A673 (cell line): Measurements from ENCODE around the gene PRKAG2. TPM values are rescaled to one million over a fixed set of nuclear protein-coding genes. Genes with fewer than 3 reads are reported as not detected.
"Not testable (repeated sequence)": the region's sequence is repeated elsewhere in the genome, so short reads cannot be mapped to it uniquely, and the experiment has no call there.

Experiments used
- BruUV-seq: library from RNA; stranded (reverse); fragments of 400-500 nt; replicated peaks from 2 replicates; lab custom pipeline; 2021; lab: Mats Ljungman, UMichigan
- CTCF ChIA-PET: fragments of 300-600 bp; sonication (Branson Sonifier 250); formaldehyde crosslinking; loops from one replicate; lab custom pipeline; 2022; ENCODE audit warnings: antibody characterized with exemption; lab: Charles Lee
- POLR2A ChIA-PET: fragments of 300-600 bp; sonication (Branson Sonifier 250); formaldehyde crosslinking; loops from one replicate; lab custom pipeline; 2022; ENCODE audit warnings: antibody characterized with exemption; ENCODE audit not compliant: low non-redundant PET; lab: Charles Lee
- DNase-seq: peaks from one replicate; pipeline ENCODE4 v3.0.0-alpha.2; 2015; ENCODE audit warnings: low spot score
- H3K27ac ChIP-seq: fragments of 200-600 bp; sonication (generic); 2 replicates; pipeline ENCODE4 v1.5.1; 2016; ENCODE audit warnings: mixed run types, low read depth, mild to moderate bottlenecking, mixed read lengths, antibody characterized with exemption, low read length; ENCODE audit not compliant: poor library complexity, severe bottlenecking
- H3K27me3 ChIP-seq: fragments of 200-600 bp; sonication (generic); replicated peaks from 2 replicates; pipeline ENCODE4 v1.6.1; 2017; ENCODE audit warnings: mixed run types, low read depth, mild to moderate bottlenecking, mixed read lengths, antibody characterized with exemption, low read length; ENCODE audit not compliant: insufficient read depth, poor library complexity
- H3K36me3 ChIP-seq: fragments of 200-600 bp; sonication (generic); 2 replicates; pipeline ENCODE4 v1.6.1; 2016; ENCODE audit warnings: mixed run types, mild to moderate bottlenecking, mixed read lengths, antibody characterized with exemption, low read length; ENCODE audit not compliant: insufficient read depth, poor library complexity, severe bottlenecking
- H3K4me1 ChIP-seq: fragments of 200-600 bp; sonication (generic); 2 replicates; pipeline ENCODE4 v1.6.1; 2017; ENCODE audit warnings: mixed run types, mild to moderate bottlenecking, mixed read lengths, antibody characterized with exemption, low read length; ENCODE audit not compliant: insufficient read depth, poor library complexity, severe bottlenecking
- H3K4me3 ChIP-seq: fragments of 200-600 bp; sonication (generic); 2 replicates; pipeline ENCODE4 v1.5.1; 2016; ENCODE audit warnings: low read depth, mixed run types, mild to moderate bottlenecking, mixed read lengths, low read length; ENCODE audit not compliant: poor library complexity, severe bottlenecking
- H3K9me3 ChIP-seq: fragments of 200-600 bp; sonication (generic); 2 replicates; pipeline ENCODE4 v1.6.1; 2016; ENCODE audit warnings: mixed run types, low read depth, mild to moderate bottlenecking, mixed read lengths, antibody characterized with exemption, low read length; ENCODE audit not compliant: poor library complexity, severe bottlenecking
- EZH2 ChIP-seq: fragments of 200-600 bp; sonication (generic); IDR thresholded peaks from 2 replicates; pipeline ENCODE4 v1.6.1; 2017; ENCODE audit warnings: borderline replicate concordance, low read depth, mild to moderate bottlenecking, mixed read lengths, antibody characterized with exemption, low read length; ENCODE audit not compliant: poor library complexity, severe bottlenecking
- intact Hi-C: fragments of 100-400 bp; cut with micrococcal nuclease; formaldehyde crosslinking; loops from one replicate; pipeline ENCODE4 v1.10.0; 2022; ENCODE audit not compliant: unreplicated experiment
- total RNA-seq: library from RNA; stranded (reverse); gene quantifications from 2 replicates; pipeline ENCODE4 v1.2.3, GENCODE V29; 2021
- TF ChIP-seq, protein P1 (sequence below): fragments of 300-800, 200-600 bp; sonication (generic); conservative IDR thresholded peaks from 2 replicates; pipeline ENCODE4 v1.5.1; 2017; ENCODE audit warnings: low read depth, mild to moderate bottlenecking, antibody characterized with exemption, low read length, moderate library complexity, mixed read lengths

Gene PRKAG2
- total RNA-seq, 1 experiment from 2014 or later = 11.6 TPM

DNA sequence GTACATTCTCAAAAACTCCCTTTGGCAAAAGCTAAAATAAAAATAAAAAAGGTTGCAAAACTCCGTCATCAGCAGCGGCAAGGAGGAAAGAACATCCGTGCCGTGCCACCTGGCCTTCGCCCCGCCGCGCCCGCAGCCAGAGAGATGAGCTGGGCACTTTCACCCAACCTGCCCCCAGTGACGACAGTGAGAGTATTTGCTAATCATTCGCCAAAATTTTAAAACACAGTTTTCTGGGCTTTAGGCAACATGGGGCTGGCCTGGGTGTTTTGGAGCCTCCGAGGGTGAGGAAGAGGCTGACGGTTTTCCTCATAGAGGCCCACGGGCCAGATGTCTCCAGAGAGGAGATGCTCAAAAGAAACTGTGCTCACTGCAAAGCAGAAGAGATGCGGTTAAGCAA, 128.2 kb downstream of the PRKAG2 start:
- DNase-seq = no peak
- ChIA-PET POLR2A (no interaction called here), CTCF (no interaction called here)
- intact Hi-C loops = no loop called here
- Histone ChIP-seq H3K9me3 (no peaks in the 10 kb centered on the region), H3K4me1 (no peaks in the 10 kb centered on the region), H3K36me3 (no peaks in the 10 kb centered on the region), H3K4me3 (no peak overlapping the region), H3K27ac (no peak overlapping the region), H3K27me3 (no peaks in the 10 kb centered on the region)
- TF ChIP-seq EZH2 = no peak
- TF ChIP-seq, protein P1, sequence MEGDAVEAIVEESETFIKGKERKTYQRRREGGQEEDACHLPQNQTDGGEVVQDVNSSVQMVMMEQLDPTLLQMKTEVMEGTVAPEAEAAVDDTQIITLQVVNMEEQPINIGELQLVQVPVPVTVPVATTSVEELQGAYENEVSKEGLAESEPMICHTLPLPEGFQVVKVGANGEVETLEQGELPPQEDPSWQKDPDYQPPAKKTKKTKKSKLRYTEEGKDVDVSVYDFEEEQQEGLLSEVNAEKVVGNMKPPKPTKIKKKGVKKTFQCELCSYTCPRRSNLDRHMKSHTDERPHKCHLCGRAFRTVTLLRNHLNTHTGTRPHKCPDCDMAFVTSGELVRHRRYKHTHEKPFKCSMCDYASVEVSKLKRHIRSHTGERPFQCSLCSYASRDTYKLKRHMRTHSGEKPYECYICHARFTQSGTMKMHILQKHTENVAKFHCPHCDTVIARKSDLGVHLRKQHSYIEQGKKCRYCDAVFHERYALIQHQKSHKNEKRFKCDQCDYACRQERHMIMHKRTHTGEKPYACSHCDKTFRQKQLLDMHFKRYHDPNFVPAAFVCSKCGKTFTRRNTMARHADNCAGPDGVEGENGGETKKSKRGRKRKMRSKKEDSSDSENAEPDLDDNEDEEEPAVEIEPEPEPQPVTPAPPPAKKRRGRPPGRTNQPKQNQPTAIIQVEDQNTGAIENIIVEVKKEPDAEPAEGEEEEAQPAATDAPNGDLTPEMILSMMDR = no peak
- no TSS peak for BruUV-seq

DNA sequence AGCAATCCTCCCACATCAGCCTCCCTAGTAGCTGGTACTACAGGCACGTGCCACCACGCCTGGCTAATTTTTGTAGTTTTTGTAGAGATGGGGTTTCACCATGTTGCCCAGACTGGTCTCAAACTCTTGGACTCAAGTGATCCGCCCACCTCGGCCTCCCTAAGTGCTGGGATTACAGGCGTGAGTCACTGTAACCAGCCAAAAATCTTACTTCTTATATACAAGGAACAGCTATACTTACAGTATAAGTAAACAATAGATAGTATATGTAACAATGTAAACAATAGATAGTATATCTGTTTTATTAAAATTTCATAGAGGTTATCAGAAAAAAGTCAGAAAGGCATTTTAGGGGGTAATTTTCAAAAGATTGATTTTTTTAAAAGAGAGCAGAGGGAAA, 128.9 kb downstream of the PRKAG2 start:
- H3K27me3 ChIP-seq, POLR2A ChIA-PET, BruUV-seq, H3K4me3 ChIP-seq, H3K27ac ChIP-seq, DNase-seq, intact Hi-C loops, H3K36me3 ChIP-seq, H3K4me1 ChIP-seq, CTCF ChIA-PET, H3K9me3 ChIP-seq: not testable (repeated sequence)

DNA sequence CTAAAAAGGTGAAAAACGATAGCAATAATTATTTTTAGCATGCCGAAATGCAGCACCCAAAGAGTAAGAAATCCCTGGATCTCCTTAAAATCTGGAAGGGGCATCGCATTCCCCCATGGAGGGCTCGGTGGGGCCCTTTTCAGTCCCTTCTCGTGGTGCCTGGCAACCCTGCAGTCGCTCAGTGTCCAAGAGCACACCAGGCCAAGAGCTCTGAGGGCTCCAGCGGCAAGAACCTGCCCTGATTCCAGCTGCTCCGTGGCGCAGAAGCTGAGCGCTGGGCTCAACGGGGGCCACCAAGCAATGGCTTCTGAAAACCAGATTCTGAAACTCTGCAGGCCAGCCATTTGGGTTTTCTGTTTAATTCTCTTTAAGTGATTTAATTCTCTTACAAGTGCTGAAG, 131.2 kb downstream of the PRKAG2 start:
- H3K36me3 ChIP-seq = no peaks in the 10 kb centered on the region
- CTCF ChIA-PET = no interaction called here
- POLR2A ChIA-PET = interaction anchor here (0.7 kb wide), 2 partner anchors 49 to 114 kb away, joined by 3 read pairs; no protein-coding TSS in a partner anchor
- H3K4me1 ChIP-seq = no peaks in the 10 kb centered on the region
- no peaks in the 10 kb centered on the region for H3K27me3 ChIP-seq
- TF ChIP-seq EZH2 = no peak
- TF ChIP-seq, protein P1 = no peak
- no peak overlapping the region for H3K4me3 ChIP-seq
- no peaks in the 10 kb centered on the region for H3K9me3 ChIP-seq
- no peak overlapping the region for H3K27ac ChIP-seq
- no TSS peak for BruUV-seq
- intact Hi-C loops = no loop called here
- DNase-seq = no peak
